Right ventricle myocardium inferior (tissue), 1 donor: Measurements from ENCODE around the gene PTPN11. TPM values are rescaled to one million over a fixed set of nuclear protein-coding genes. Genes with fewer than 3 reads are reported as not detected.
"Not testable (repeated sequence)": the region's sequence is repeated elsewhere in the genome, so short reads cannot be mapped to it uniquely, and the experiment has no call there.

ENCODE experiments used
- ATAC-seq: fragments of 200-7000 bp; cut with Tn5 transposase; one replicate; pipeline ENCODE4 v1.9.1; 2020; ENCODE audit warnings: mild to moderate bottlenecking, moderate library complexity
- DNase-seq: peaks from one replicate; pipeline ENCODE4 v3.0.0; 2021; ENCODE audit errors: missing footprints
- intact Hi-C: fragments of 100-400 bp; cut with DNase I; formaldehyde crosslinking; loops from one replicate; pipeline ENCODE4 v1.11.0; 2022
- long read RNA-seq: library from polyadenylated mRNA; unstranded; transcript quantifications from one replicate; pipeline ENCODE4 v2.0.0, GENCODE V29; 2021
- total RNA-seq: library from RNA; stranded (reverse); fragmentation: NEBNext Ultra II Directional; extraction: Animal tissue kit (Norgen Biotek cat#: 25700); gene quantifications from one replicate; pipeline ENCODE4 v1.2.1, GENCODE V29; 2021
- donor health status: DM: no; HTN: yes; CAD: no; lungs with severe emphysema.

The PTPN11 gene
- 114 TPM for total RNA-seq
- long read RNA-seq, full-length matches to known transcripts, result 42 of 77 reads
- long read RNA-seq, partial matches to known transcripts, result 6 of 77 reads
- long read RNA-seq, other reads (novel, unspliced or antisense), result 29 of 77 reads

GRCh38 chr12:112418608-112419296, at the start of gene PTPN11:
PTPN11 (plus strand) TSS chr12:112418947; CDS start chr12:112419112, 165 bp downstream.
- intact Hi-C loops, result no loop called here
- ATAC-seq (peak; percentile 92), DNase-seq (peak; percentile 94)

DNA sequence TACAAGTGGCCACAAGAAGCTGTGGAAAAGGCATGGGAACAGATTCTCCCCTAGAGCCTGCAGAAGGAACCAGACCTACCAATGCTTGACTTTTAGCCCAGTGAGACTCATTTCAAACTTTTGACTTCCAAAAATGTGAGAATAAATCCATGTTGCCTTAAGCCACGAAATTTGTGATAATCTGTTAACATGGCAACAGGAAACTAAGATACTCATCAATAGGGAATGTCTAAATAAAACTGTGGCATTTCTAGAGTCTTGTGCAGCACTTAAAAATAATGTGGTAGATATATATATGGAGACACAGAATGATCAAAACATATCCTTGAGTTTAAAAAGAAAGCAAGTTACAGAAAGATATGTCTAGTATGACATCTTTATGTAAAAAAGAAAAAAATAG, 48.5 kb upstream of the PTPN11 start:
- intact Hi-C loops, result no loop called here
- ATAC-seq (no peak), DNase-seq (no peak)

GRCh38 chr12:112370868-112371510, 47.8 kb upstream of the PTPN11 start:
- no peak for ATAC-seq
- DNase-seq, result peak; percentile 66
- intact Hi-C loops, result no loop called here

- DNase-seq (no peak), ATAC-seq (no peak)
- intact Hi-C loops, result no loop called here
Measured at GRCh38 chr12:112374166-112374740, 44.5 kb upstream of the PTPN11 start.

DNA sequence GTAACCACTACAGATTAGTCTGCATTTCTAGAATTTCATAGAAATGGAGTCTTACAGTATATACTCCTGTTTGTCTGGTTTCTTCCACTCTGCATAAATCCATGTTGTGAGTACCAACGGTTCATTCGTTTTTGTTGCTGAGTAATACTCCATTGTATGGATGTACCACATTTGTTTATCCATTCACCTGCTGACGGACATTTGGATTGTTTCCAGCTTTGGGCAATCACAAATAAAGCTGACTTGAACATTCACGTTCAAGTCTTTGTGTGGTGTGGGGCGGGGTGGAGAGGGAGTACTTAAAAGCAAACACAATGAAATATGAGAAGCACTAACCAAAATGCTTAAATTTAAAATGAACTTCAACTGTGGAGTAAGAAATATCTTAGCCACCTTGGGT, 43.6 kb upstream of the PTPN11 start:
- no peak for DNase-seq

DNA sequence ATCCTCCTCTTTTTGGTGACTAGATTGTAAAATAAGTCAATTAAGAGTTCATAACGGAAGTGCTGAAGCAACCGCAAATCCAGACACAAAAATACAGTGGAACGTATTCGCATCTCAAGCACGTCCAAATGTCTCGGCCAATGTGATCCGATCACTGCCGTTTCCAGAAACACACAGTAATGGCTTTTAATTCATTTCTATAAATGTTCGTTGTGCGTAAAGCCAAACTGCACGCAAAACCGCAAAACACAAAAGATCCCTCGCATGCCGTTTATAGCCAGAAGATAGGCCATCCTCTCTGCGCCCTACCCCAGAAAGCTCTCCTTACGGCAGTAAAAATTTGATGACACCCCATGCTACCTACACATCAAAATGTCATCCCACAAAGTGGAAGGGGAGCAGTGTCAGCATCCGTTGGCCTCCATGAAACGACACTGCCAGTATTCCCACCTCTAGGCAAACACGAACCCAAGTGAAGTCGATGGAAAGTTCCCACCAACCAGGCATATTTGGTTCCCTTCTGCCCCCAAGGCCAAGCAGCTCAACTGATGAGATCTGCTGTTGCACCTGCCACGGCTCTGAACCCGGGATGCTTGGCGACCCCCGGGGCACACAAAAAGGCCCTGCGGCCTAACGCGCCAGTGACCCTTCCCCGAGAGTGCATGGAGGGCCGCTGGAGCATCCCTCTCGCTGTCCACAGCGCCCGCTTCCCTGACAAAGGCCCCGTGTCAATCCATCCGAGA, 37.9 kb upstream of the PTPN11 start:
- DNase-seq, result no peak
- no peak for ATAC-seq
- intact Hi-C loops, result loop anchor here (10.0 kb wide), 2 partner anchors 96 to 256 kb away; partner anchors contain the start of gene TRAFD1

More for the DNA sequence above, 43.6 kb upstream of the PTPN11 start:
- intact Hi-C loops, result no loop called here
- no peak for ATAC-seq

- ATAC-seq (peak; percentile 12), DNase-seq (peak; percentile 72)
- intact Hi-C loops, result loop anchor here (10.0 kb wide), 2 partner anchors 97 to 257 kb away; partner anchors contain the start of gene TRAFD1
Measured at GRCh38 chr12:112381406-112381882, 37.3 kb upstream of the PTPN11 start.

DNA sequence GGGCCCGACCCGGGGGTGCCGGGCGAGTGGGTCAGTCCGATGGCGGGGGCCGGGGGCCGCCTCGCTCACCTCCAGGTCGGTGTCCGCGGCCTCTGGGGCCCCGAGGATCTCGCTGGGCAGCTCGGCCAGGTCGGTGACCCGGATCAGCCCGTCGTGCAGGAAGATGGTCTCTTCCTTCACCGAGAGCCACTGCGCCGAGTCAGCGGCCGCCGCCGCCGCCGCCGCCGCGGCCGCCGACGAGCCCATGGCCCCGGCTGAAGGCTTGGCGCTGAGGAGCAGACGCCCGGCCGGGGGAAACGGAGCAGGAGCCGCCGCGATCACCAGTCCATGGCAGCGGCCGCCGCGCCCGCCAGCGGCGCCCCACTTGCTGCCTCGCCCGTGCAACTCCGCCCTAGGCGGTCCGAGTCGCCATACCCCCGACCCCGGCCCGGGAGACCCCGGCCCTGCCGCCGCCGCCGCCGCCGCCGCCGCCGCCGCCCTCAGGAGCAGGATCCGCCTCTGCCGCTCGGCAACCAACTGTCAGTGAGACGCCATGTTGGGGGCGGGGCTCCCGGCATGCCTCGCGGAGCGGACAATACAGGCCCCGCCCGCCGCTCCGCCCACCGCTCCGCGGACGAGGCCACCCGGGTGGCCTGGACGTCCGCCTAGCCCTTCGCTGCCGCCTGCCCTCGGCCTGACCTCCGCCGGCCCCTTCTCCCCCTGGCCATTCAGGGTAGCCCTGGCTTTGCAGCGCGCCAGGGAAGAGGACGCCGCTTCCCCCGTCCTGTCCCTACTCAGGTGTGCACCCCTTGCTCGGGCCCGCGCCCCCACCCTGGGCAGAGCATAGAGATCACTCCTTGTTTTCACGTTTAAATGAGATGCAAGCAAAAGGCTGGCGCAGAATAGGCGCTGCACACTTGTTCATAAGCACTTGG, 36.6 kb upstream of the PTPN11 start, which contains the start of gene HECTD4:
Gene HECTD4 (minus strand): TSS at position 549 of the 914 bp plus-strand sequence. CDS start 303 bp downstream, at position 246.
- ATAC-seq (peak; percentile 99), DNase-seq (peak; percentile 99)
- intact Hi-C loops, result loop anchor here (10.0 kb wide), 2 partner anchors 97 to 257 kb away; partner anchors contain the start of gene TRAFD1

DNA sequence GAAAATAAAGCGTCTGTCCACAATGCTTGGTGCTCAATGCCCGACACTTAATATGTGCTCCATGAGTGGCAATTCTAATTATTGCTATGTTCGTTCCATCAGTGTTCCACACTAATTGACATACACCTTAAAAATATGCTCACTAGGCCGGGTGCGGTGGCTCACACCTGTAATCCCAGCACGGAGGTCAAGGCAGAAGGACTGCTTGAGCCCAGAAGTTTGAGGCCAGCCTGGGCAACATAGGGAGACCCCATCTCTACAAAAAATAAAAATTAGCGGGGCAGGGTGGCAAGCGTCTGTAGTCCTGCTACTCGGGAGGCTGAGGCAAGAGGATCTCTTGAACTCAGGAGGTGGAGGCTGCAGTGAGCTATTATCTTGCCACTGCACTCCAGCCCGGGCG, 35.9 kb upstream of the PTPN11 start:
- DNase-seq (no peak), ATAC-seq (no peak)
- intact Hi-C loops, result loop anchor here (10.0 kb wide), 2 partner anchors 98 to 258 kb away; partner anchors contain the start of gene TRAFD1

DNA sequence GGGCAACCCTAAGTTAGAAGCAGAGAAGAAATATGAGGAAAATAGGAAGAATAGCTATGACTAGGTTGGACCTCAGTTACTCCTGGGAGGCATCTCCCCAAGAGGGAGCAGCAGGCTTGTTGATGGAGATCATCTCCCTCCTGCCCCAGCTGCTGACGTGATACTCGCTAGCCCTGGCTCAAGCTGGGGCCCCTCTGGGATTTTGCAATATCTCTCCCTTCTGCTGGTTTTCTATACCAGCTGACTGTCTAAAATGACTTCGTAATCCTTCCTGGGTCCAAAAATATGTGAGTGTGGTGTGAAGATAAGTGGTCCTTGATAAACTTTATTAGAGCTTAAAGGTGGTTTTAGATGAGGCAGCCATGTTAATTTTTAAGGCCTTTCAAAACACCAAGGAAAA, 32.0 kb upstream of the PTPN11 start:
- DNase-seq (no peak), ATAC-seq (no peak)

DNA sequence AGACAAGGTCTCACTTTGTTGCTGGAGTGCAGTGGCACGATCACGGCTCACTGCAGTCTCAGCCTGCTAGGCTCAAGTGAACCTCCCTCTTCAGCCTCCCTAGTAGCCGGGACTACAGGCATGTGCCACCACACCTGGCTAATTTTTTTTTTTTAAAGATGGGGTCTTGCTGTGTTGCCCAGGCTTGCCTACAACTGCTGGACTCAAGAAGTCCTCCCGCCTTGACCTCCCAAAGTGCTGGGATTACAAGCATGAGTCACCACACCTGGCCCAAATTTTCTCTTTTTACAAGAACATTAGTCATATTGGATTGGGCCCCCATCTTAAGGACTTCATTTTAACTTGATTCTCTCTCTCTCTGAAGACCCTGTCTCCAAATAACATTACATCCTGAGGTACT, 29.5 kb upstream of the PTPN11 start:
- no peak for DNase-seq
- intact Hi-C loops, result loop anchor here (10.0 kb wide), 2 partner anchors 104 to 264 kb away; partner anchors contain the start of gene TRAFD1
- no peak for ATAC-seq

More for the DNA sequence above, 32.0 kb upstream of the PTPN11 start:
- intact Hi-C loops, result loop anchor here (10.0 kb wide), 2 partner anchors 102 to 262 kb away; partner anchors contain the start of gene TRAFD1

DNA sequence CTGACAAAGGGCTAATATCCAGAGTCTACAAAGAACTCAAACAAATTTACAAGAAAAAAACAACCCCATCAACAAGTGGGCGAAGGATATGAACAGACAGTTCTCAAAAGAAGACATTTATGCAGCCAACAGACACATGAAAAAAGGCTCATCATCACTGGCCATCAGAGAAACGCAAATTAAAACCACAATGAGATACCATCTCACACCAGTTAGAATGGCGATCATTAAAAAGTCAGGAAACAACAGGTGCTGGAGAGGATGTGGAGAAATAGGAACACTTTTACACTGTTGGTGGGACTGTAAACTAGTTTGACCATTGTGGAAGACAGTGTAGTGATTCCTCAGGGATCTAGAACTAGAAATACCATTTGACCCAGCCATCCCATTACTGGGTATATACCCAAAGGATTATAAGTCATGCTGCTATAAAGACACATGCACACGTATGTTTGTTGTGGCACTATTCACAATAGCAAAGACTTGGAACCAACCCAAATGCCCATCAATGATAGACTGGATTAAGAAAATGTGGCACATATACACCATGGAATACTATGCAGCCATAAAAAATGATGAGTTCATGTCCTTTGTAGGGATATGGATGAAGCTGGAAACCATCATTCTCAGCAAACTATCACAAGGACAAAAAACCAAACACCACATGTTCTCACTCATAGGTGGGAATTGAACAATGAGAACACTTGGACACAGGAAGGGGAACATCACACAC, 28.7 kb upstream of the PTPN11 start:
- not testable (repeated sequence) for ATAC-seq, DNase-seq
- intact Hi-C loops, result loop anchor here (10.0 kb wide), 2 partner anchors 105 to 265 kb away; partner anchors contain the start of gene TRAFD1

GRCh38 chr12:112393328-112393727, 25.4 kb upstream of the PTPN11 start:
- intact Hi-C loops, result no loop called here
- no peak for DNase-seq
- ATAC-seq, result no peak

DNA sequence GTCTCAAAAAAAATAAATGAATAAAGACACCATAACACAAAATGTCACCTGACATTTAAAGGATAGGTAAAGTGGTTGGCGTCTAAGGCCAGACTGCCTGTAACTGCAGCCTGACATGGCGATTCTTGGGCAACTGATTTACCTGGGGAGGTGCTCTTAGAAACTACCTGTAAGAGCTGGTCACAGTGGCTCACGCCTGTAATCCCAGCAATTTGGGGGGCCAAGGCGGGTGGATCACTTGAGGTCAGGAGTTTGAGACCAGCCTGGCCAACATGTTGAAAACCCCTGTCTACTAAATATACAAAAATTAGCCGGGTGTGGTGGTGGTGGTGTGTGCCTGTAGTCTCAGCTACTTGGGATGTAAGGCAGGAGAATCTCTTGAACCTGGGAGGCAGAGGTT, 17.7 kb upstream of the PTPN11 start:
- DNase-seq, result no peak
- intact Hi-C loops, result no loop called here
- ATAC-seq, result no peak

GRCh38 chr12:112401903-112402498, 16.7 kb upstream of the PTPN11 start:
- intact Hi-C loops, result no loop called here
- no peak for DNase-seq
- ATAC-seq, result no peak
